Measurements from ENCODE around the gene HELZ2.

HELZ2 gene

GRCh38 chr20:63525185-63525584 lies 48.9 kb downstream of the HELZ2 start:
- DNase-seq (ENCODE audit: low read depth in 1 of 2, low spot score in 1 of 2) = no peak

Data from activated CD4-positive, alpha-beta T cell treated with anti-CD3 and anti-CD28 coated beads, Interleukin-2, amount 50 U/mL, for 24 hours (primary cell).